ENCODE measurements around the gene ITIH2. TPM values are rescaled to one million over a fixed set of nuclear protein-coding genes. Genes with fewer than 3 reads are reported as not detected.
"Not testable (repeated sequence)": the region's sequence is repeated elsewhere in the genome, so short reads cannot be mapped to it uniquely, and the experiment has no call there.

ITIH2 gene
- polyA plus RNA-seq, 12 donors = 0.12 to 10.8 (median 0.60) TPM; not detected in 2

DNA sequence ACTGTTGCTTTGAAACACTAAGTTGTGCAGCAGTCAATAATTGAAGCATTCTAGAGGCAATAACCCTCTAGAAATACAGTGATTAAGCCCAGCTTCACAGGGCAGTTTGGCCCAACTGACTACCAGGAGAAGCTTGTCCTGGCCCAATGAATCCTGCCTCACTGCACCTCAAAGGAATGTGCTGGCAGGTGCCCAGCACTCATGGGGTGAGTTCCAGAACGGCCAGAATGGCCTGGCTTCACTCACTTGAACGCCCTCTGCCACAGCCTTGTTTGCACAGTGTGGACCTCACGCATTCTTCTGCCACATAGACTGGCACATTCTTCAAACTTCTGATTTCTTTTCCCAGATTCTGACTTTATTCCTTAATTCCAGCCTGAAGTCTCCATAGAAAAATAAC is 6.6 kb upstream of the ITIH2 start:
- no peak for DNase-seq

DNA sequence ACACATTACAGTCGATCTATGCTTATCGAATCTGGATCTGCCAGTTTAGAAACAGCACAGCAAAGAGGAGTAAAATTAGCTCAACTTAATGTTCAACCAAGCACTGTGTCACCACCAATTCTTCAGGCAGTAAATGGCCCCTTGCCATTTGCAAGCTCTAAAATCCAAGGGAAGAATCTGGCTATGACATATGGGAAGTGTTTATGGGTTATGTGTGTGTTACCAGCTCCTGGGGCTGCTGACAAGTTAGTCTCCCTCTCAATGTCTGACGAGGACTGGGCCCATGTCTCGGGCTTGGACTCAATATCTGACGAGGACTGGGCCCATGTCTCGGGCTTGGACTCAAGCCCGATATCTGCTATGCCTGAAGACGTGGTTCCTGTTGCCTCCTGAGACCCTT is 5.7 kb upstream of the ITIH2 start:
- no peak for DNase-seq

DNA sequence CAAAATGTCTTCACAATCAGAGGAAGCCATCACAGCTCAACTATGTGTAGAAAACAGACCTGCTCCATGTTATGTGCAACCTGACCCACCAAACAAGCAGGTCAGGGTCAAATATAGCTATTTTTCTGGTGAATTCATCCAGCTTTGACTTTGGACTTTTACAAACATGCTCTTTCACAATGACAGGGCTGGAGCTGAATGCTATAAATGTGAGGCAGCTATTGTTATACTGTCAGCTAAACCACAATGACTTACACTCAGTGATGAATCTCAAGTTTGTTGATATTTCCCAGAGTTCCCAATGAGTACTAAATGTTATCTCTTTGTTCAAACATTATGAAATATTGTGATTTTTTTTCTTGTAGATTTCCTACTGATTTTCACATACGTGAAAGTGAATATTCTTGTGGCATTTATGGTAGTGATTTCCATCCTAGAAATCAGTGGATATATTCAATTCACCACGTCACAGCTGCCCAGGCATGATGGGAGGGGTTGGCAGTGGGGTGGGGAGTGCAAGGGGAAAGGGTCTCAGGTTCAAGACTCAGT is 2.5 kb upstream of the ITIH2 start:
- DNase-seq = no peak

DNA sequence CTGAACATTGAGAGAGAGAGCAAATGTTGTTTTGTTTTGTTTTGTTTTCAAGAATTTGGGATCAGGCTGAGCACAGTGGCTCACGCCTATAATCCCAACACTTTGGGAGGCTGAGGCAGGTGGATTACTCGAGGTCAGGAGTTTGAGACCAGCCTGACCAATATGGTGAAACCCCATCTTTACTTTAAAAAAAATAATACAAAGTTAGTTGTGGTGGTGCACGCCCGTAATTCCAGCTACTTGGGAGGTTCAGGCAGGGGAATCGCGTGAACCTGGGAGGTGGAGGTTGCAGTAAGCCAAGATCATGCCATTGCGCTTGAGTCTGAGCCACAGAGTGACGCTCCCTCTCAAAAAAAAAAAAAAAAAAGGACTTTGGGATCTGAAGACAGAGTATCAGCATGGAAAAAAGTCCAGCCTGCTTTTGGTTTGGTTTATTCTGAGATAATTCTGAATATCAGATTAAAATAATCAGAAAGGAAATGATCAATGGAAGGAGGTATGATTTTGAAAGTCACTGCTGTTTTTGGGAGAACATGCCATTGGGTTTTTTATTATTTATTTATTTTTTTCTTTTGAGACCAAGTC is 1.9 kb upstream of the ITIH2 start:
- no peak for DNase-seq

DNA sequence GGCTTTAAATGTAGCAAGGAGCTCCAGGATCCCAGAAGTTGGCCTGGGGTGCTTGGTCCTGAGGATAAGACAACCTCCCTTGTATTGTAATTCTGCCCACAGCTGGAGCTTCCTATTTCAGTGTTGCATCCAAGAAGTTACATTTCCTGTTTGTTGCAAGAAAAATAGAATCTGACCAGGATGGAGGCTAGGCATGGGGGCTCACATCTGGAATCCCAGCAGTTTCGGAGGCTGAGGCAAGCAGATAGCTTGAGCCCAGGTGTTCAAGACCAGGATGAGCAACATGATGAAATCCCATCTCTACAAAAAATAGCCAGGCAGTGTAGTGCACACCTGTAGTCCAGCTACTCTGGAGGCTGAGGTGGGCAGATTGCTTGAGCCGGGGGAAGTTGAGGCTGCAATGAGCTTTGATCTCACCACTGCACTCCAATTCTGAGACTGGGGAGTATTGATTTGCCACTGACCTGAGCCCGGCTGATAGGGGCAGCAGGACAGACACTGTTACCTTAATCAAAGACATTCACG is 766 bp upstream of the ITIH2 start:
- DNase-seq = no peak

DNA sequence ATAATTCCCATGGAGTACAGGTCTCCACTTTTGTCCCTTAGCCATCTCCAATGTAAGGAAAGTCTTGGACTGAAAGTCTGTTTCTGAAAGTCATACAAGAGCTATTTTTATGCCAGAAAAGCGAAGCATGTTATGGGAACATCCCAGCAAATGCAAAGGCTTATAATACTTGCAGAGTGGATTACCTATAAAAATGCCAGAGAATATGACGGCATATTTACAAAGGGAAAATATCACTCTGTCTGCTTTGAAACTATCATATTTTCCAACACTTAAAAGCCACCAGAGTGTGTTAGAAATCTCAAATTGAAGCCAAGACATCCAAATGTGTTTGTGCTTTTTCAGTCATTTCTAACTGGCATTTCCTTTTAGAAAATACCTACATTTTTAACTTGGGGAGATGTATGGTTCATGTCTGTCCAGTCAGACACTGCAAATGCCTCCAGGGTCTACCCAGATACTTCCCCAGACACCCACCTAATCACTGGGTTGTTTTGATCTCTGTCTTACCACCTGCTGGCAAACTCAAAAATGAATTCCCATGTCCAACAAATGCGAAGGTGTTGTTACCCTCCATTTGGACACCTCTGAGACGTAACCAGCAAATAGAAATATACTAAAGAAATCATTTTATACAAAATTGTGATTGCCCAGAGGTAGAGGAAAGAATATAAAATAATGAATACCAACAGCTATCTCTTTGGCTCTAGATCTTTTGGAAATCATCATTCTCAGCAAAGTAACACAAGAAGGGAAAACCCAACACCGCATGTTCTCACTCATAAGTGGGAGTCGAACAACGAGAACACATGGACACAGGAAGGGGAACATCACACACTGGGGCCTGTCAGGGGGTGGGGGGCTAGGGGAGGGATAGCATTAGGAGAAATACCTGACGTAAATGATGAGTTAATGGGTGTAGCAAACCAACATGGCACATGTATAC is 1.2 kb downstream of the ITIH2 start:
- no peak for DNase-seq

DNA sequence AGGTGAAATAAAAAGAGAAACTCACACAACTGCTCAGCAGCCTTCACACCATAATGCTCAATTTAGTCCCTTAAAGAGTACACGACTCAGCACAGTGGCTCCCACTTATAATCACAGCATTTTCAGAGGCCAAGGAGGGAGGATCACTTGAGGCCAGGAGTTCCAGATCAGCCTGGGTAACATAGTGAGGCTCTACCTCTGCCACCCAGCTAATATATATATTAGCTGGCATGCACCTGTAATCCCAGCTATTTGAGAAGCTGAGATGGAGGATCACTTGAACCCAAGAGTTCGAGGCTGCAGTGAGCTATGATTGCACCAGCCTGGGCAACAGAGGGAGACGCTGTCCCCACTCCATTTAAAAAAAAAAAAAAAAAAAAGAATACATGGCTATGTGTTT is 2.2 kb downstream of the ITIH2 start:
- DNase-seq = no peak

DNA sequence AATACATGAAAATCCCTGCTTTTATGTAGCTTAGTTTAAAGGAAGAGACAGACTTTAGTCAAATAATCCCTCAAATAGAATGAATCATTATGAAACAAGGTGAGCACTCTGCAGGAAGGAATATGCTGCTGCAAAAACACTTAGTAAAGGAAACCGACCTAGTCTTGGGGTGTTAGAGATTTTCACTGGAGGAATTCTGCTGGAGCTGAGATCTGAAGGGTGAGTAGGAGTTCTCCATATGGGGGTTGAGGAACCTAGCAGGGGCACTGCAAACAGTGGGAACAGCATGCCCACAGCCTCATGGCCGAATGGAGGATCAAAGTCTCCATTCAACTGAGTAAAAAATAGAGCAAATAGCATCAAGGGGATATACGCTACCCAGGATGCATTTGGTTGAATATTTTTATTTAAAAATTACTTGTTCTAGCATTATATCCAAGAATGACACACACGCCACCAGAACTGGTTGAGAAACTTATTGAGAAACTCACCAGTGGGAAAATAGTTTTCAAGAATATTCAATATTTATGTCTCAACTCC is 3.5 kb downstream of the ITIH2 start:
- DNase-seq = no peak

DNA sequence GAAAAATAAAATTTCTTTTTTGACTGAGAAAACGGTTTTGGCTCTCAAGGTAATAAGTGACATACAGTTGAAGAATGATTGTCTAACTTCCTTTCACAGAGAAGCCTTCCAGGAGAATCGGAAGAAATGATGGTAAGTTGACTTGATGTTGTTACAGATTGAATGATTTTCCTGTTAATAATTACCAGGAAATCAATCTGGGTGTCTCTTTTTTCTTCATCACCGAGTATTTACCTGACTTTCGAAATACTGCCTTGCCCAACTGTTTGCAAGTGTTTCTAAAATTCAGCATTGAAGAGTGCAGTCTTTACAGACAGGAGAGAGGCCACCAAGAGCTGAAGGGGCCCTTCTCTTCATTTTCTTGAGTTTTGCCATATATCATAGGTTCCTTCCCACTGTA is 4.0 kb downstream of the ITIH2 start:
- DNase-seq = no peak

DNA sequence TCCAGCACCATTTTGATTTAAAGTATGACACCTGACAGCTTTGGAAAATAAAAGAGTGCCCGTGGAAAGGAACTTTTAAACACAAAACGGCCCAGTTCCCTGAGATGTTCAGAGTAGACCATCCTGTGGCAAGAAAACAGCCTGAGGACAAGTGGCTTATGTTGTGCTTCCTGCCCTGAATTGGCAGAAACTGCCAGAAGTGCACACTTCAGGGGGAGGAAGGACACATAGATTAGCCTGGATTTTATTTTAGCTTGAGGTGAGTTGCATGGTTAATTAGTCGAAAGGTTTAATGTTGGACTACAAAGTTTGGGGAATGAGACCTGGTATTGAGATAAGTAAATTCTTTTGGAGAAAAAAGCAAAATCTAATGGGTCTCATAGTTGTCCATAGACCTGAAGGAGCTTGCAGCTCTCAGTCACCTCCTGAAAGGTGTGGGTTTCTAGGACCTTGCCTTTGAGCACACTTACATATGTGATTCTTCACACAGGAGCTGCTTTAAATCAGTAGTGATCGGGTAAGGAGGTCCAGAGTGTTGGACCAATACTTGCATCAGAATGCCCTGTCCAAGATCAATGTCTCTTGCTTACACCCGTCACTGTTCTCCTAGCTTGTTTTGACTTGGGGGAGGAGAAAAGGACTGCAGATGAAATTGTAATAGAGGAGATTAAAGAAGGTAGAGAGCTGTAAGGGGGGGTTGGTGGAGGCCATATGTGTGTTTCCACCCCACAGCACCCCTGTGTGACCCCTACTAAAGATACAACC is 4.9 kb downstream of the ITIH2 start:
- no peak for DNase-seq

DNA sequence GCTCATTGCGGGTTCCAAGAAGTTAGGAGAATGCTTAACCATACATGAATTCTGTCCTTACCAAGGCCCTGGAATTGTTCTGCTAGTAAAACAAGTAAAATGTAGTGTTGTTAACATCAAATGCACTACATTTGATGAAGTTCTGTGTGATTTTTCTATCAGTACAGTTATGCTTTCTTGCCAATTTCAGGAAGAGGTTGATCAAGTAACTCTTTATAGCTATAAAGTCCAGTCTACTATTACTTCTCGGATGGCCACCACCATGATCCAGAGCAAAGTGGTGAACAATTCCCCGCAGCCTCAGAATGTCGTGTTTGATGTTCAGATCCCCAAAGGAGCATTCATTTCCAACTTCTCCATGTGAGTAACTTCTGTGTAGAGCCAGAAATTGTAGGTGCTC is 5.7 kb downstream of the ITIH2 start:
- no peak for DNase-seq

DNA sequence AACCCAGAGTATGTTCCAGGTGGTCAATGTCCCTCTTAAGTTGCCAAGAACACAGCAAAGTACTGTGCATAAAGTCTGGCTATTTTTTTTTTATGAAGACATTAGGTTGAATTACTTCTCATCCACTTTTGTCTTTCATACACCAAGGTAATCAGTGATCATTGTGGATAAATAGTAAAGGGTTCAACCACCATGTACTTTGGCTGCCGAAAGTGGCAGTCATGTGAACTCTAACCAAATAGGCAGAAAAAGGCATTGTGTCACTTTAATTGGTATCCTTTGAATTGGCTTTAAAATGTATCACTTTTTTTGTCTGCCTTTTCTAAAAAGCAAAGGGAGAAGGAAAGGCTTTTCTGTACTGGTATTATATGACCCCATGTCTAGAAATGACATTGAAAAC is 7.3 kb downstream of the ITIH2 start:
- DNase-seq = no peak

DNA sequence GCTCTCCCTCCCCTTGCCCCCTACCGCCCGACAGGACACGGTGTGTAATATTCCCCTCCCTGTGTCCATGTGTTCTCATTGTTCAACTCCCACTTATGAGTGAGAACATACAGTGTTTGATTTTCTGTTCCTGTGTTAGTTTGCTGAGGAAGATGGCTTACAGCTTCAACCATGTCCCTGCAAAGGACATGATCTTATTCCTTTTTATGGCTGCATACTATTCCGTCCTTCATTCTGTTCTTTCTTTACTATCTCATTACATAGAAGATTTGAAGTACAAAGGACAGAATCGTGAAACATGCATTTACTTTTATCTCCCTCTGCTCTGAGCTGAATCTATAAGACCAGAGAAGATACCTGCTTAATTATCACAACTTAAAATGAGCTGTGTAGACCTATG is 8.0 kb downstream of the ITIH2 start:
- not testable (repeated sequence) for DNase-seq

DNA sequence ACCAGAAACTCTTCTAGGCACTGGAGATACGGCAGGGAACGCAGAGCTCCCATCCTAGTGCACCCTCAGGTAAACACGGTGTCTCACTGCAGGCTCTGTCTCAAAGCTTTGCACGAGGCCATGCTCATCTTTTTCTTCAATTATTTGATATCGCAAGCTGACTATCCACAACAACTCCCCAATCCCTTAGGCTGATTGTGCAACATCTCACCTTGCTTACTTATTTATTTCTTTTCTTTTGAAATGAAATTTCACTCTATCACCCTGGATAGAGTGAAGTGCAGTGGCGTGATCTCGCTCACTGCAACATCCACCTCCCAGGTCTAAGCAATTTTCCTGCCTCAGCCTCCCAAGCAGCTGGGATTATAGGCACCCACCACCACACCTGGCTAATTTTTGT is 12.4 kb downstream of the ITIH2 start:
- no peak for DNase-seq

DNA sequence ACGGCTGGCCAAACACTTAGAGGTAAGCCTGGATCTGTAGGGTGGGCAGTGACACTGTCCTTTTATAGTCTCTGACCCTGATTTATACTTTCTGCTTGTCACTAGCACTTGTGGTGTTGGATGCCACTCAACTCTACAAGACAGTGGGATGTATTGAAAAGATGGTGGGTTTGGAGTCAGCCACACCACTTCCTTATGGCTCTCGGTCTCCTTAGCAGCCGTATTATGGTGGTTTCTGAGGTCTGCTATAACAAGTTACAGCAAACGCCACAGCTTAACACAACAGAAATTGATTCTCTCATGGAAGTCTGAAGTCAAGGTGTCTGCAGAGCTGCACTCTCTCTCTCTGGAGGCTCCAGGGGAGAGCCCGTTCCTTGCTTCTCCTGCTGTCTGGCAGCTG is 14.7 kb downstream of the ITIH2 start:
- DNase-seq = no peak

DNA sequence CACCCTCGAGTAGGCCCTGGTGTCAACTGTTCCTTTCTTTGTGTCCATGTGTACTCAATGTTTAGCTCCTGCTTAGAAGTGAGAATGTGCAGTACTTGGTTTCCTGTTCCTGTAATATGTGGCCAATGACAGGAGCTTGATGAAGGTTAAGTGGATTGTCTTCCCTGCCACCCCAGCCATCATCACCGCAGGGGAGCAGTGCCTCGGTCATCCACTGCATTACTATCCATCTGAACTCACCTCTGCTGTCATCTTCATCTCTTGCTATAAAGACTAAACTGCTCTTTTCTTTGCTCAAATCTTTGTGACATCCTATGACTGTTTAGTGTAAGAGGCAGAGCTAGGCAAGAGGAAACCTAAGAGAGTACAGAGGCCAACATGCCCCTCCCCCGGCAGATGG is 15.6 kb downstream of the ITIH2 start:
- no peak for DNase-seq

DNA sequence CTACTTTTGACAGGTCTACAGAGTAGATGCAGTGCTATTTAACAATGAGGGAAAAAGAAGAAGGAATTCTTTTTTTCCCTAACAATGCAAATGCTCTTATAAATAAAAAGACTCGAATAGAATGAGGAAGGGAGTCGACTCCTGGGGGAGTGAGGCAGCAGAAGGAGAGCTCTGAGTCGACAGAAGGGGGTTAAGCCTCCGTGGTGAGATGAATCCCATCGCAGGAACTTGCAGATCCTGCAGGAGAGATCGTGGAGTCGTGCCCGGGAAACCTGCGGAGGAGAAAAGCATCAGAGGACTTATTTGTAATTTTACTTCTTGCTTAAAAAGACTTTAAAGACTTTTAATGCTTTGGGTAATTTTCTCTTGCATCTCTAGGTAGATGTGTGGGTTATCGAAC is 17.4 kb downstream of the ITIH2 start:
- no peak for DNase-seq

DNA sequence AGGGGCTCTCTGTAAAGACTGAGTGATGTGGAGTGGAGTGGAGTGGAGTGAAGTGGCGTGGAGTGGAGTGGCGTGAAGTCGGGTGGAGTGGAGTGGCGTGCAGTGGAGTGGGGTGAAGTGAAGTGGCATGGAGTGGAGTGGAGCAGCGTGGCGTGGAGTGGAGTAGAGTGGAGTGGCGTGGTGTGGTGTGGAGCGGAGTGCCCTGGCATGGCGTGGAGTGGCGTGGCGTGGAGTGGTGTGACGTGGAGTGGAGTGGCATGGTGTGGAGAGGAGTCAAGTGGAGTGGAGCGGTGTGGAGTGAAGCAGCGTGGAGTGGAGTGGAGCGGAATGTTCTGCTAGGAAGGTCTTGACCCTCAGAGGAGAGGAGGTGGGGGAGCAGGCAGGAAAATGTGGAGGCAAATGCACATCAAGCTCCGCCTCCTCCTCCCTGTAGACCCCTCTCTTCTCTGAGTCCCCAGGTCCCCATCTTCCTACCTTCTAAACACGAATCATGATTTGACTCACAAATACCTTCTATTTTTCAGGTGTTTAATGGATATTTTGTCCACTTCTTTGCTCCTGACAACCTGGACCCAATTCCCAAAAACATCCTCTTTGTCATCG is 19.9 kb downstream of the ITIH2 start:
- no peak for DNase-seq

DNA sequence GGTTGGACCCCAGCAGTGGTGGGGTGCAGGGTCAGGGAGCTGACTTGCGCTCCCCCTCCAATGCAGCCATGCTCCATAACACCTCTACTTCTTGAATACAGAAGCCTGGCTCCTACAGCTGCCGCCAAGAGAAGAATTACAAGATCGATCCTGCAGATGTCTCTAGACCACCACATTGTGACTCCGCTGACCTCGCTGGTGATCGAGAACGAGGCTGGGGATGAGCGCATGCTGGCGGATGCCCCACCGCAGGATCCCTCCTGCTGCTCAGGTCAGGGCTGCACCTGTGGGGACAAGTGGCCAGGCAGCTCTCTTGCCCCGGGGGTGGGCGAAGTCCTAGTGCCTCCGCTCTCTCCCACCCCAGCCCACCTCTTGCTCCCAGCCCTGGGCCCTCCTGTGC is 31.7 kb downstream of the ITIH2 start:
- DNase-seq = no peak

DNA sequence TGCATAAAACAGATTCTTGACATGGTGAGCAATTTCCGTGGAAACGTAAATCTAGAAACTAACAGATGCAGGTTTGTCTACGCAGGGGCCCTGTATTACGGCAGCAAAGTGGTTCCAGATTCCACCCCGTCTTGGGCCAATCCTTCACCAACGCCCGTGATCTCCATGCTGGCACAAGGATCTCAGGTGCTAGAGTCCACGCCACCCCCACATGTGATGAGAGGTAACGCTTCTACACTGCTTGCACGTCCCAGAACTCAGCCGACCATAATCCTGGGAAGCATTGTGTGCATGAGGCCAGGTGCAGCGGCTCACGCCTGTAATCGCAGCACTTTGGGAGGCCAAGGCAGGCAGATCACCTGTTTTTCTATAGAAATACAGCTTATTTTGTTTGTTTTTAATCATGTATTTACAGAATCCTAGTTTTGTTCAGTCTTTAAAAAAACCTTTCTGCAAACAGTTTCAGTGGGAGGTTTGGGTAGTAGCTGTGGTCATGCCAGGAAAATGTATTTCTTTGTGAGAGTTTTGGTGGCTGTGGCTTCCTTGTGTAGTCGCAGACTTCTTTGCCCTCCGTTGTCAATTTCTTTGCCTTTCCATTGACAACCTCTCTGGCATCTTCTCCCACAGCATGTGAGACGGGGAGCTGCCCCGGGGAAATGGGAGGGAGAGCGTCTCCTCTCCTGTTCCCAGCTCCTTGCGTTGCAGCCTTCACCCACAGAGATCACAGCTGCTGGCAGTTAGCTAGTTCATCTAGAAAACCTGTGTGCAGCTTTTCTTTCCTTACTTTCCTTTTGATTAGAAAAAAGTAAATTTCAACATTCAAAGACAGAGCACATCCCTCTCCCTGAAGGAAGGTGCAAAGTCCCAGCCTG is 35.7 kb downstream of the ITIH2 start:
- DNase-seq = no peak

DNA sequence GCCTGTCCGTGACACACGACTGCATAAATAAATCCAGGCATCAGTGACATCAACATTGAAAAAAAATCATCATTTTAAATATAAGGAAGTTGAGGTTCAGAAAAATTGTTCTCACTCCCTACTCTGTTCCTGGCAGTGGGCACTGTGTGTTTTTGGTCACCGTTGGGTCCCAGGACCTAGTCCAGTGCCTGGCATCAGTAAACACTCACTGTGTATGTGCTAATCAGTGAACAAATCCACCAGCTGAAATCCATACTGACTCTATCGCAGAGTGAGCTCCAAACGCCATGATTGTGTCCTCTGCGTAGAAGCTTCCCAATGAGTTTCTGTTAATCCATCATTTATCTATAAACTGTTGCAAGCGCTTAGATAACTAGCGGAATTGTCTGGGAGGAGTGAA is 41.2 kb downstream of the ITIH2 start:
- DNase-seq = no peak
